DND-41 (cell line): ENCODE results near the gene BRIP1.

Source experiments
- ATAC-seq: fragments of 200-7000 bp; cut with Tn5 transposase; 3 replicates; pipeline ENCODE4 v1.9.1; 2021; ENCODE audit warnings: low read depth; ENCODE audit not compliant: insufficient read depth
- DNase-seq: peaks from one replicate; pipeline ENCODE4 v3.0.0-alpha.2; 2020
- H2AFZ ChIP-seq: 2 replicates; pipeline ENCODE4 v1.6.0; 2012; ENCODE audit warnings: low read depth, low read length
- H3K27ac ChIP-seq: 2 replicates; pipeline ENCODE4 v1.5.1; 2012; ENCODE audit warnings: low read length, inconsistent platforms
- H3K27me3 ChIP-seq: fragments of 200-600 bp; sonication (generic); 2 replicates; pipeline ENCODE4 v1.6.0; 2012; ENCODE audit warnings: low read length, mild to moderate bottlenecking, inconsistent platforms; ENCODE audit not compliant: insufficient read depth, poor library complexity
- H3K36me3 ChIP-seq: 2 replicates; pipeline ENCODE4 v1.5.1; 2012; ENCODE audit warnings: low read length, inconsistent platforms; ENCODE audit not compliant: insufficient read depth
- H3K4me1 ChIP-seq: 2 replicates; pipeline ENCODE4 v1.5.1; 2012; ENCODE audit warnings: mild to moderate bottlenecking, low read length; ENCODE audit not compliant: insufficient read depth
- H3K4me2 ChIP-seq: 2 replicates; pipeline ENCODE4 v1.6.0; 2012; ENCODE audit warnings: mild to moderate bottlenecking, moderate library complexity, low read length, inconsistent platforms; ENCODE audit not compliant: insufficient read depth
- H3K4me3 ChIP-seq, 2 experiments: fragments of 200-600 bp in 1 of 2; shearing (Covaris generic) in 1 of 2; 2 replicates each; pipeline ENCODE4 v1.5.1; 2012 to 2016; ENCODE audit warnings: inconsistent platforms in 2 of 2, low read length in 2 of 2, mild to moderate bottlenecking in 2 of 2, low read depth in 1 of 2, moderate library complexity in 1 of 2
- H3K79me2 ChIP-seq: 2 replicates; pipeline ENCODE4 v1.6.0; 2012; ENCODE audit warnings: low read length, inconsistent platforms; ENCODE audit not compliant: insufficient read depth
- H3K9ac ChIP-seq: 2 replicates; pipeline ENCODE4 v1.6.0; 2012; ENCODE audit warnings: low read depth, mild to moderate bottlenecking, inconsistent platforms, low read length, moderate library complexity
- H3K9me3 ChIP-seq: 2 replicates; pipeline ENCODE4 v1.5.1; 2012; ENCODE audit warnings: low read length, moderate library complexity, mild to moderate bottlenecking, inconsistent platforms; ENCODE audit not compliant: insufficient read depth, severe bottlenecking
- H4K20me1 ChIP-seq: 2 replicates; pipeline ENCODE4 v1.6.0; 2012; ENCODE audit warnings: low read length; ENCODE audit not compliant: insufficient read depth
- CTCF ChIP-seq: IDR thresholded peaks from 2 replicates; pipeline ENCODE4 v1.5.1; 2012; ENCODE audit warnings: borderline replicate concordance, low read length, moderate library complexity, mild to moderate bottlenecking; ENCODE audit not compliant: poor library complexity, severe bottlenecking; ENCODE audit errors: extremely low read depth
- EZH2 ChIP-seq: IDR thresholded peaks from 3 replicates; pipeline ENCODE4 v1.6.1; 2012; ENCODE audit warnings: borderline replicate concordance, low read depth, mild to moderate bottlenecking, moderate library complexity, low read length, inconsistent platforms; ENCODE audit not compliant: severe bottlenecking

The BRIP1 gene

GRCh38 chr17:61750656-61751055, 112.7 kb downstream of the BRIP1 start:
- no peak overlapping the region for H3K4me3 ChIP-seq
- no peak overlapping the region for H3K4me2 ChIP-seq
- H3K27me3 ChIP-seq: no peaks in the 10 kb centered on the region
- peaks cover 68% of the 10 kb centered on the region for H3K36me3 ChIP-seq
- no peaks in the 10 kb centered on the region; the same call in 1 of the 2 replicates for H3K79me2 ChIP-seq
- H2AFZ ChIP-seq: no peak overlapping the region
- ATAC-seq (no peak), DNase-seq (no peak)
- H3K4me1 ChIP-seq: no peaks in the 10 kb centered on the region
- H3K9me3 ChIP-seq: peaks cover 17% of the 10 kb centered on the region
- H3K9ac ChIP-seq: no peak overlapping the region
- TF ChIP-seq EZH2 (no peak), CTCF (no peak)
- no peaks in the 10 kb centered on the region for H4K20me1 ChIP-seq
- no peak overlapping the region for H3K27ac ChIP-seq

- H3K9ac ChIP-seq: no peak overlapping the region
- no peaks in the 10 kb centered on the region for H3K27me3 ChIP-seq
- ATAC-seq: no peak
- no peaks in the 10 kb centered on the region for H4K20me1 ChIP-seq
- DNase-seq: no peak
- H2AFZ ChIP-seq: no peak overlapping the region
- H3K9me3 ChIP-seq: peaks cover 17% of the 10 kb centered on the region
- no peaks in the 10 kb centered on the region for H3K4me1 ChIP-seq
- peaks cover 69% of the 10 kb centered on the region for H3K36me3 ChIP-seq
- no peaks in the 10 kb centered on the region; the same call in 1 of the 2 replicates for H3K79me2 ChIP-seq
- H3K27ac ChIP-seq: no peak overlapping the region
- TF ChIP-seq CTCF (no peak), EZH2 (no peak)
- H3K4me2 ChIP-seq: no peak overlapping the region
- no peak overlapping the region for H3K4me3 ChIP-seq
These were observed 113.4 kb downstream of the BRIP1 start for GRCh38 chr17:61749823-61750404.

- no peak overlapping the region for H3K9ac ChIP-seq
- H2AFZ ChIP-seq: no peak overlapping the region
- no peaks in the 10 kb centered on the region for H3K27me3 ChIP-seq
- H3K4me2 ChIP-seq: no peak overlapping the region
- DNase-seq: no peak
- H3K36me3 ChIP-seq: peaks cover 84% of the 10 kb centered on the region
- no peak overlapping the region for H3K27ac ChIP-seq
- TF ChIP-seq EZH2: no peak
- TF ChIP-seq CTCF: no peak
- no peak for ATAC-seq
- H3K79me2 ChIP-seq: no peaks in the 10 kb centered on the region; the same call in 1 of the 2 replicates
- H3K9me3 ChIP-seq: peaks cover 30% of the 10 kb centered on the region
- H3K4me3 ChIP-seq: no peak overlapping the region
- no peaks in the 10 kb centered on the region for H4K20me1 ChIP-seq
- H3K4me1 ChIP-seq: no peaks in the 10 kb centered on the region
These were observed 116.9 kb downstream of the BRIP1 start for GRCh38 chr17:61746248-61746985.
